ENCODE results near the gene LGALS9.
A peak's percentile ranks its signal among the peaks of the same experiment; 100 is the strongest.

The LGALS9 gene

GRCh38 chr17:27630607-27631410 is at the start of gene LGALS9:
LGALS9 (plus strand) TSS chr17:27631188; CDS start chr17:27631266, 78 bp downstream.
- FAIRE-seq = no peak

GRCh38 chr17:27582696-27583095 is 48.3 kb upstream of the LGALS9 start:
- FAIRE-seq = no peak

GRCh38 chr17:27585153-27585681 is 45.8 kb upstream of the LGALS9 start:
- no peak for FAIRE-seq

GRCh38 chr17:27585792-27586191 is 45.2 kb upstream of the LGALS9 start:
- FAIRE-seq = no peak

GRCh38 chr17:27586203-27586721 is 44.7 kb upstream of the LGALS9 start:
- FAIRE-seq = no peak

- no peak for FAIRE-seq
Measured at GRCh38 chr17:27588354-27588753, 42.6 kb upstream of the LGALS9 start.

- no peak for FAIRE-seq
Measured at GRCh38 chr17:27590864-27591263, 40.1 kb upstream of the LGALS9 start.

GRCh38 chr17:27591986-27592385 is 39.0 kb upstream of the LGALS9 start:
- no peak for FAIRE-seq

GRCh38 chr17:27593232-27593856 is 37.6 kb upstream of the LGALS9 start:
- FAIRE-seq = no peak

GRCh38 chr17:27593857-27594255 is 37.1 kb upstream of the LGALS9 start:
- FAIRE-seq = no peak

- no peak for FAIRE-seq
Measured at GRCh38 chr17:27595208-27595607, 35.8 kb upstream of the LGALS9 start.

GRCh38 chr17:27596096-27596495 is 34.9 kb upstream of the LGALS9 start:
- FAIRE-seq = no peak

- no peak for FAIRE-seq
Measured at GRCh38 chr17:27596566-27597187, 34.3 kb upstream of the LGALS9 start.

- FAIRE-seq = no peak
Measured at GRCh38 chr17:27597188-27597580, 33.8 kb upstream of the LGALS9 start.

GRCh38 chr17:27597783-27598320 is 33.1 kb upstream of the LGALS9 start:
- FAIRE-seq = no peak

- no peak for FAIRE-seq
Measured at GRCh38 chr17:27598337-27599050, 32.5 kb upstream of the LGALS9 start.

GRCh38 chr17:27600471-27600870 is 30.5 kb upstream of the LGALS9 start:
- no peak for FAIRE-seq

GRCh38 chr17:27601069-27601974 is 29.7 kb upstream of the LGALS9 start:
- peak; percentile 23 for FAIRE-seq

- no peak for FAIRE-seq
Measured at GRCh38 chr17:27601975-27602302, 29.0 kb upstream of the LGALS9 start.

- FAIRE-seq = no peak
Measured at GRCh38 chr17:27602721-27603420, 28.1 kb upstream of the LGALS9 start.

GRCh38 chr17:27603421-27603770 is 27.6 kb upstream of the LGALS9 start:
- FAIRE-seq = no peak

Measured in endometrium (tissue), 2 donors.